ENCODE measurements around the gene SPHK1.

SPHK1 gene

GRCh38 chr17:76399175-76400172 lies 15.1 kb downstream of the SPHK1 start:
- TF ChIP-seq, protein P1, sequence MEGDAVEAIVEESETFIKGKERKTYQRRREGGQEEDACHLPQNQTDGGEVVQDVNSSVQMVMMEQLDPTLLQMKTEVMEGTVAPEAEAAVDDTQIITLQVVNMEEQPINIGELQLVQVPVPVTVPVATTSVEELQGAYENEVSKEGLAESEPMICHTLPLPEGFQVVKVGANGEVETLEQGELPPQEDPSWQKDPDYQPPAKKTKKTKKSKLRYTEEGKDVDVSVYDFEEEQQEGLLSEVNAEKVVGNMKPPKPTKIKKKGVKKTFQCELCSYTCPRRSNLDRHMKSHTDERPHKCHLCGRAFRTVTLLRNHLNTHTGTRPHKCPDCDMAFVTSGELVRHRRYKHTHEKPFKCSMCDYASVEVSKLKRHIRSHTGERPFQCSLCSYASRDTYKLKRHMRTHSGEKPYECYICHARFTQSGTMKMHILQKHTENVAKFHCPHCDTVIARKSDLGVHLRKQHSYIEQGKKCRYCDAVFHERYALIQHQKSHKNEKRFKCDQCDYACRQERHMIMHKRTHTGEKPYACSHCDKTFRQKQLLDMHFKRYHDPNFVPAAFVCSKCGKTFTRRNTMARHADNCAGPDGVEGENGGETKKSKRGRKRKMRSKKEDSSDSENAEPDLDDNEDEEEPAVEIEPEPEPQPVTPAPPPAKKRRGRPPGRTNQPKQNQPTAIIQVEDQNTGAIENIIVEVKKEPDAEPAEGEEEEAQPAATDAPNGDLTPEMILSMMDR (IDR thresholded peaks at IDR 0.05; ENCODE audit: control insufficient read depth, extremely low read depth, insufficient read depth): no peak
- DNase-seq (ENCODE audit: low read depth): no peak
- no peak overlapping the region for H3K4me3 ChIP-seq (ENCODE audit: low read depth, low read length)

DNA sequence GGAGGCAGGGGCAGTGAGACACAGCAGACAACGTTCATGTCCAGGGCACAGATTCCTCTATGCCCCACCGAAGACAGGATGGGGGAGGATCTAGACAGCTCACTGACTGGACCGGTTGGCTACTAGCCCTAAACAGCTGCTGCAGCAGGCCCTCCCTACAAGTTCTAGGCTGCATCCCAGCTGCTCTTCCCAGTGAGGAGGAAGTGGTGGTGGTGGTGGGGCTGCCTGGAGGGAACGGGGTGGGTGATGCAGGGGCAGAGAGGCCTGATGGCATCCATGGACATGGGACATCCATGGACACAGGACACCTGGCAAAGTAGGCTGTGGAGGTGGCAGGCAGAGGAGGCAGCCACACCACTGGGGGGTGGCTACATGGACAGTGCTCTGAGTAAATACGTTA lies 18.3 kb downstream of the SPHK1 start:
- no peak for DNase-seq (ENCODE audit: low read depth)
- H3K4me3 ChIP-seq (ENCODE audit: low read depth, low read length): no peak overlapping the region
- TF ChIP-seq, protein P1 (IDR thresholded peaks at IDR 0.05; ENCODE audit: control insufficient read depth, extremely low read depth, insufficient read depth): no peak

- TF ChIP-seq, protein P1 (IDR thresholded peaks at IDR 0.05; ENCODE audit: control insufficient read depth, extremely low read depth, insufficient read depth): no peak
- no peak for DNase-seq (ENCODE audit: low read depth)
- no peak overlapping the region for H3K4me3 ChIP-seq (ENCODE audit: low read depth, low read length)
Observed at GRCh38 chr17:76404256-76404655, 19.8 kb downstream of the SPHK1 start.

- DNase-seq (ENCODE audit: low read depth): no peak
- TF ChIP-seq, protein P1 (IDR thresholded peaks at IDR 0.05; ENCODE audit: control insufficient read depth, extremely low read depth, insufficient read depth): no peak
- H3K4me3 ChIP-seq (ENCODE audit: low read depth, low read length): no peak overlapping the region
Observed at GRCh38 chr17:76404976-76405563, 20.7 kb downstream of the SPHK1 start.

- TF ChIP-seq, protein P1 (IDR thresholded peaks at IDR 0.05; ENCODE audit: control insufficient read depth, extremely low read depth, insufficient read depth): no peak
- DNase-seq (ENCODE audit: low read depth): no peak
- H3K4me3 ChIP-seq (ENCODE audit: low read depth, low read length): no peak overlapping the region
Observed at GRCh38 chr17:76405607-76405966, 21.2 kb downstream of the SPHK1 start.

GRCh38 chr17:76405967-76406647 lies 21.7 kb downstream of the SPHK1 start:
- TF ChIP-seq, protein P1 (IDR thresholded peaks at IDR 0.05; ENCODE audit: control insufficient read depth, extremely low read depth, insufficient read depth): no peak
- no peak for DNase-seq (ENCODE audit: low read depth)
- H3K4me3 ChIP-seq (ENCODE audit: low read depth, low read length): no peak overlapping the region

Measured in LNCaP clone FGC (cell line).